Loucy (cell line): ENCODE data around the gene ZSWIM5.
"Not testable (repeated sequence)": the region's sequence is repeated elsewhere in the genome, so short reads cannot be mapped to it uniquely, and the experiment has no call there.

Source experiments
- EZH2phosphoT487 ChIP-seq: fragments of 200-600 bp; IDR thresholded peaks from 2 replicates; pipeline ENCODE4 v1.6.1; 2018; ENCODE audit warnings: antibody characterized with exemption, mild to moderate bottlenecking, moderate library complexity, borderline replicate concordance
- TF ChIP-seq, protein P1 (sequence below): fragments of 200-600 bp; sonication (generic); conservative IDR thresholded peaks from 2 replicates; pipeline ENCODE4 v1.5.1; 2014; ENCODE audit warnings: mild to moderate bottlenecking, antibody characterized with exemption, low read length

DNA sequence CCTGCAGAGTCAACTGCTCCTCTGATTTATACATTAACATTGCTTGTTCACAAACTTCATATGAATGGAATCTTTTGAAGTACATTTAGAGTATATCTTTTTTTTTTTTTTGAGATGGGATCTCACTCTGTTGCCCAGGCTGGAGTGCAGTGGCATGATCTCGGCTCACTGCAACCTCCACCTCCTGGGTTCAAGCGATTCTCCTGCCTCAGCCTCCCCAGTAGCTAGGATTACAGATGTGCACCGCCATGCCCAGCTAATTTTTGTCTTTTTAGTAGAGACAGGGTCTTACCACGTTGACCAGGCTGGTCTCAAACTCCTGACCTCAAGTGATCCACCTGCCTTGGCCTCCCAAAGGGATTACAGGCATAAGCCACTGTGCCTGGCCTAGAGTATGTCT, 229.0 kb downstream of the ZSWIM5 start:
- TF ChIP-seq, protein P1, sequence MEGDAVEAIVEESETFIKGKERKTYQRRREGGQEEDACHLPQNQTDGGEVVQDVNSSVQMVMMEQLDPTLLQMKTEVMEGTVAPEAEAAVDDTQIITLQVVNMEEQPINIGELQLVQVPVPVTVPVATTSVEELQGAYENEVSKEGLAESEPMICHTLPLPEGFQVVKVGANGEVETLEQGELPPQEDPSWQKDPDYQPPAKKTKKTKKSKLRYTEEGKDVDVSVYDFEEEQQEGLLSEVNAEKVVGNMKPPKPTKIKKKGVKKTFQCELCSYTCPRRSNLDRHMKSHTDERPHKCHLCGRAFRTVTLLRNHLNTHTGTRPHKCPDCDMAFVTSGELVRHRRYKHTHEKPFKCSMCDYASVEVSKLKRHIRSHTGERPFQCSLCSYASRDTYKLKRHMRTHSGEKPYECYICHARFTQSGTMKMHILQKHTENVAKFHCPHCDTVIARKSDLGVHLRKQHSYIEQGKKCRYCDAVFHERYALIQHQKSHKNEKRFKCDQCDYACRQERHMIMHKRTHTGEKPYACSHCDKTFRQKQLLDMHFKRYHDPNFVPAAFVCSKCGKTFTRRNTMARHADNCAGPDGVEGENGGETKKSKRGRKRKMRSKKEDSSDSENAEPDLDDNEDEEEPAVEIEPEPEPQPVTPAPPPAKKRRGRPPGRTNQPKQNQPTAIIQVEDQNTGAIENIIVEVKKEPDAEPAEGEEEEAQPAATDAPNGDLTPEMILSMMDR, result not testable (repeated sequence)
- not testable (repeated sequence) for TF ChIP-seq EZH2phosphoT487
